ENCODE data around the gene TBC1D1.

TBC1D1 gene

DNA sequence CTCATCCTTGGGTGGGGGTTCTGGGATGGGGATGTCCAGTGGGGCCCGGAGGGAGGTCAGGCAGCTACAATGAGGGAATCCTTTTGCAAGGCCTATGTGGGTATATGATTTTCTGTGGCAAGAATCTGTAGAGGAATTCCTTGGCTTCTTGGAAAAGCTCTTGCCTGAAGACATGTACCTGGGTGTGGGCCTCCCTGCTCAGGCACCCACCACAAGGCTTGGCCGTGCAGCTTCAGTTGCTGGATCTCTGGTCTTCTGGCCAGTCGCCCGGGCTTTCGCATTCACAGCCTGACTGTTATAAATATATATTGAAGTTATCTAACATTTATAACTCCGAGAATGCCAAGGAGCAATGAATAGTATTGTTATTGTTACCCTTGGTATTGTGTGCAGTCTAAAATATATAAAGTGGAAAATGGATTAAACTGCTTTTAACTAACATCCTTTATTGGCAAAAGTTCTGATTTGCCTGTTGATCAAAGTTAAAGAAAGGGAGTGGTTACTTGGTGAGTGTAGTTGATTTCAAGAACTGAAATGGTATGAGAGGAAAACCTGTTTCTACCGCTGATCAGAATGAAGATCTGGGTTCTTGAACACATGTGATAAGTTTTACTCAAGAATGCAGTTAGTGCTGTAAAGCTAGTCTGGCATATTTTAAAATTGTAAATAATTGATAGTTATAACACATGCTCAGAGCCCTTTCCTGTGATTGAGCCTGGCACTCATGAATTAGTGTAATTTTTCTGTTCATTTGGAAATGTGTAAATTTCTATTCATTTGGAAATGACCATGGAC is 105.3 kb downstream of the TBC1D1 start:
- no peak for DNase-seq

DNA sequence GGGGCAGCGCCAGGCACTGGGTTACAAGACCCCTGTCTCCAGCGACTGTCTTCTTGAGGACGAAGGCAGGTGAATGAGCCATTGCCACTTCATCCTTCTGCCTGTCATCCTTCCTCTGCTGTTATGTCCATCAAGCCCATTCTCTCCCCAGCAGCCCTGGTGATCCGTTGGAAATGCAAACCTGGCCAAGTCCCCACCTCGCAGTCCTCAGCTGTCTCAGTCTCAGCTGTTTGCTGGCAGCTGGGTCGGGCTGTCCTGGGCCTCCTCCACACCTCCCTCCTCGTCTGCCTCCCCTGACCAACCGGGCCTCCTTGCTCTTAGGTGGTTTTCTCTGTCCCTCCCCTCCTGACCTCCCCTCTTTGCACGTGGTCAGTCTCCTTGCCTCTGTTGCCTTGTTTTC is 107.3 kb downstream of the TBC1D1 start:
- DNase-seq = no peak

DNA sequence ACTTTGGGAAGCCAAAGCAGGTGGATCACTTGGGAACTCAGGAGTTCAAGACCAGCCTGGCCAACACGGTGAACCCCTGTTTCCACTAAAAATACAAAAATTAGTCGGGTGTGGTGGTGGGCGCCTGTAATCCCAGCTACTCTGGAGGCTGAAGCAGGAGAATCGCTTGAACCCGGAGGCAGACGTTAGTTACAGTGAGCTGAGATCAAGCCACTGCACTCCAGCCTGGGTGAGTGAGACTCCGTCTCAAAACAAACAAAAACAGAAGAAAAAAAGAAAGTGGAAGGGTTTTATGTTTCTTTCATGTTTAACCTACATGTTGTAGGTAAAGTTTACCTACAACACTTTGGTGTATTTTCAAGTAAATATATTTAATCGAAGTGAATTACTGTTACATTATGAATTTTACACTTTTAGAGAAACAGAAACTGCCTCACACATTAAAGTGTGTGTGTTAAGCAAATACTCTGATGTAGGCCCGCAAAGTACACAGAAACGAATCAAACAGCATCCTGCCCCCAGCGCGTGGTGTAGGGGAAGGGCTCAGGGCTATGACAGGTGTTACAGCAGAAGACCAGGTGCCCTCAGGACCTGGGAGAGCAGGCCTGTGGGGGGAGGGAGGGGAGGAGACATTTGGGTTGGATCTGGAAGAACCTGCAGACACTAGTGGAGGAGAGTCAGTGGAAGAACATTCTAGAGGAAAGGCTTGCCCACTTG is 108.3 kb downstream of the TBC1D1 start:
- DNase-seq = no peak

DNA sequence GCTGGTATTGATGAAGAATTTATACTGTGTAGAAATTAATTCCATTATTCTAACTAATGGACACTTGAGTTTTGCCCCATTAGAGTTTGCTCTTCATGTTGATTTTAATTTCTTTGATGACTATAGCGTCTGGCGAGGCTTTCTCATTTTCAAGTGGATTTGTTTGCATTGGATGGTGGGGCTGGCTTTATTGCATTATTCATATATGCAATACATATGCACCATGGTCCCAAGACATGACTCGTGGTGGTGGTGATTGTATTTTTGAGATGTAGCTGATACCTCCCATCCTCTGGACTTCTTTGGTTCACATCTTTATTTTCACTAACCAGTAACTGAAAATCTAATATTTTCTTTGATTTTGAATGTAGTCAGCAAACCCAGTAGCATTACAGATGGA is 109.1 kb downstream of the TBC1D1 start:
- no peak for DNase-seq

- DNase-seq = no peak
These were observed 111.0 kb downstream of the TBC1D1 start for GRCh38 chr4:38001927-38002326.

- no peak for DNase-seq
These were observed 111.7 kb downstream of the TBC1D1 start for GRCh38 chr4:38002451-38003071.

- DNase-seq = peak; percentile 17
These were observed 112.2 kb downstream of the TBC1D1 start for GRCh38 chr4:38003102-38003501.

DNA sequence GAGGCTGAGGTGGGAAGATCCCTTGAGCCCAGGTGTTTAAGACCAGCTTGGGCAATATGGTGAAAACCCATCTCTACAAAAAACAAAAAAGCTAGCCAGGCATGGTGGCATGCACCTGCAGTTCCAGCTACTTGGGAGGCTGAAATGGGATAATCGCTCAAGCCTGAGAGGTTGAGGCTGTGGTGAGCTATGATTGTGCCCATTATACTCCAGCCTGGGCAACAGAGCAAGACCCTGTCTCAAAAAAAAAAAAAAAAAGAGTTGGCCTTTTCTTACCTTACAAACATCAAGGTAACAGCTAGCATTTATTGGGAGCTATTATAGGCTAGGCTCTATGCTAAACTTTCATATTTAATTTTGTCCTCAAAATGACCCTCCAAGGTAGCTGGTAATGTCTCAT is 112.7 kb downstream of the TBC1D1 start:
- DNase-seq = no peak

DNA sequence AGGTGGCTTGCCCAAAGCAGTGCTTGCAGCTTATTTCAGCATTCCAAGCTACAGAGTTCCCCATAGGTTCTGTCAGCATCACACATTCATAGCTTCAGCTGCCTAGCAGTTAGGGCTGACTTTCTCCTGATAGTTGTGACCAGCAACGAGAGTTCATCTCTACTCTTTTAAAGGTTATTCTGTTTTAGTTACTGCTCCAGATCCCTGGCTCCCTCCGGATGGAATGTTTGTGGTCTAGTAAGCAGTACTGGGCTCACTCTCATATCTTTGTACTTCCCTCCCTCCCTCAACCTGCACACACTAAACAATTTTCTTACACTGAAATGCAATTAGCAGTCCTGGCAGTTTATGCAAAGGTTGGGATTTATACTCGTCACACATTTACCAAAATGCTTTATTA is 113.2 kb downstream of the TBC1D1 start:
- DNase-seq = no peak

GRCh38 chr4:38004887-38005286 is 114.0 kb downstream of the TBC1D1 start:
- no peak for DNase-seq

DNA sequence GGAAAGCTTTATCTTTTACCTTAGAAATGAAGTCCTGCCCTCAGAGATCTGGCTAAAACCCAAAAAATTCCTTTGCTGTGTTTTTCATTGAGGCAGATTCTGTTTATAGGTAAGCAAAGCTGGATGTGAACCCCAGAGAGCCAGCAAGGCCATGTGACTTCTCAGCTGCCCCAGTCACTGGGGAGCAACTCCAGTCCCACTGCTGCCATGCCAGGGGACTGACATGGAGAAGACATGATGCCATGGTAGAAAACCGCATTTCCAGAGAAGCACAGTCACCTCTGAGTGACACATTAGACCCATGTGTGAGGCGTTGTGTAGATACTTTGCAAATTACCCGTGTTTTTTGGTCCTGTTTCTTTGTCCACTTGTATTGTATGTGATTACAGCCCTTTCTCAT is 114.8 kb downstream of the TBC1D1 start:
- no peak for DNase-seq

DNA sequence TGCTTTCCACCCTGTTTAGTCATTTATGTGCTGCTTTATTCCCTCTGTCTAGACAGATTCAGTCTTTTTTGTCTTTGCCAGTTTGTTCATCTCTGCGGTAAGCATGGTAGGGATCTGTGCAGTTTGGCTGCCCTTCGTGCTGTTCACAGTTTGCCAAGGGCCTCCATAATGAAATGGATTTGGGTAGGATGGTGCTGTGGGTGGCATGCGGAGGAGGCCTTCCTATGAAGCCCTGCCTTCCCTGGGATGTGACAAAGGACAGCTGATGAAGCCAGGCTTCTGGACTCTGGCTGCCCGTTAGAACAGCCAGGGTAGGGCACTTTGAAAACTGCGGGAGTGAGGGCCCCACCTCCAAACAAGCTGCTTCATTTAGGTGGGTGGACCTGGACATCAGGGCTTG is 116.8 kb downstream of the TBC1D1 start:
- no peak for DNase-seq

- no peak for DNase-seq
These were observed 117.7 kb downstream of the TBC1D1 start for GRCh38 chr4:38008571-38009021.

DNA sequence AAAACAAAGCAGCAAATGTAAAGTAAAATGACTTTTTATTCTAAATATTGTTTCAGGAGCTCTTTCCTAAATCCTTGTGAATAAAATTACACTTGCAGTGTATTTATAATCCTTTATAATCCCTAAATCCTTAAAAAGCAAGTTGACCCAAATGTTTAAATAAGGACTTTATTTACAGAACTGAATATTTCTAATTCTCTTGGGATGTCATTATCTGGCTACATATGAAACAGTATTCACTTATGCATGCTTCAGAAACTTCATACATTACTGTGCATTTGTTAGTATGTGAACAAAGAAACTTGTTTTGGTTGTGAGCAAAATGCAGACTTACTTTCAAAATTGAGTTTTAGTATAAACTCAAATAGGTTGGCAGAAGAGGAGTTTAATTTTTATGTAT is 118.5 kb downstream of the TBC1D1 start:
- DNase-seq = no peak

- no peak for DNase-seq
These were observed 119.1 kb downstream of the TBC1D1 start for GRCh38 chr4:38009949-38010348.

DNA sequence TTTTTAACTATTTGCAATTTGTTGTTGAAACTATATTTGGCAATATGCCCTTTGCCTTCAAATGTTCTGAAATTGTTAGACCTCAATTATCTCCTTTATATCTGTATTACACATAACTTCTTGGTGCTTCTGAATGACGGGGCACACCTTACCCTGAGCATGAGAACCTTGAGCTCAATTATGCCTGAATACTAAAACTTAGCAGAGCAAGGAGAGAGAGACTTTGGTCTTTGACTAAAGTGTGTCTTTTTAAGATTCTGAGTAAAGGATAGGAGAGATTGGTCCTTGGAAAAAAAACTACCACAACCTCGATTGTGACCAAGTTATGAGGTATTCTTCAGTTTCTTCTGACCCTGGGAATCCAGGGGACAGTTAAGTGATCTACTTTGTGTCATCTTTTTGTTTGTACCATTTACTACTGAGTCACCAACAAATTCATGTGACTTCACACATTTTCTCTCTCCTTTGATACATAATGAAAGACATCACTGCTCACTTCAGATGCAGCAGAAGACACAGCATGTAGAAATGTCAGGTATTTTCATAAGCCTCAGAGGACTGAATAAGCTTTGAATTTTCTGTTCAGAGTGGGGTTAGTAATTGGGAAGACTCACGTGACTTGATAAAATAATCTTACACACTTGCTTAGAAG is 120.8 kb downstream of the TBC1D1 start:
- DNase-seq = no peak

- no peak for DNase-seq
These were observed 122.8 kb downstream of the TBC1D1 start for GRCh38 chr4:38013461-38014366.

- no peak for DNase-seq
These were observed 123.6 kb downstream of the TBC1D1 start for GRCh38 chr4:38014421-38014852.

GRCh38 chr4:38015886-38016515 is 125.1 kb downstream of the TBC1D1 start:
- DNase-seq = no peak

- no peak for DNase-seq
These were observed 125.8 kb downstream of the TBC1D1 start for GRCh38 chr4:38016698-38017097.

- no peak for DNase-seq
These were observed 126.7 kb downstream of the TBC1D1 start for GRCh38 chr4:38017609-38018008.

- no peak for DNase-seq
These were observed 129.5 kb downstream of the TBC1D1 start for GRCh38 chr4:38020386-38020785.

All from CD4-positive, alpha-beta T cell treated with Interleukin-12 subunit alpha and Interleukin-12 subunit beta, for 1 hour (primary cell).